H1 (cell line): ENCODE results near the gene UNC13D. TPM values are rescaled to one million over a fixed set of nuclear protein-coding genes. Genes with fewer than 3 reads are reported as not detected.
A peak's percentile ranks its signal among the peaks of the same experiment; 100 is the strongest.

ENCODE experiments used
- CTCF ChIA-PET: fragments of 300-600 bp; sonication (Branson Sonifier 250); formaldehyde crosslinking; loops from one replicate; lab custom pipeline; 2021; ENCODE audit not compliant: partially characterized antibody; lab: Charles Lee
- POLR2A ChIA-PET: fragments of 300-600 bp; sonication (Branson Sonifier 250); formaldehyde crosslinking; loops from one replicate; lab custom pipeline; 2021; ENCODE audit warnings: inconsistent platforms; ENCODE audit not compliant: partially characterized antibody; lab: Charles Lee
- DNase-seq, 2 experiments: peaks; one replicate each; pipeline versions ENCODE4 v3.0.0 to v3.0.0-alpha.2; 2010 to 2022; ENCODE audit warnings: low spot score in 2 of 2, low read depth in 1 of 2, mixed read lengths in 1 of 2
- FAIRE-seq: peaks from 2 replicates; lab custom pipeline; 2011; peaks lifted over from hg19 to GRCh38; lab: Jason Lieb, UNC
- H2AFZ ChIP-seq: 2 replicates; pipeline ENCODE4 v1.8.1; 2012; ENCODE audit warnings: low read length, inconsistent platforms
- H2AK5ac ChIP-seq: 2 replicates; pipeline ENCODE4 v1.6.1; 2013; ENCODE audit warnings: low read depth, low read length
- H2BK120ac ChIP-seq: replicated peaks from 2 replicates; pipeline ENCODE3; 2013; ENCODE audit warnings: low read depth, low read length, inconsistent platforms
- H2BK12ac ChIP-seq: 2 replicates; pipeline ENCODE4 v1.6.1; 2013; ENCODE audit warnings: low read depth, low read length
- H2BK15ac ChIP-seq: 2 replicates; pipeline ENCODE4 v1.6.1; 2013; ENCODE audit warnings: low read length
- H2BK20ac ChIP-seq: 2 replicates; pipeline ENCODE4 v1.6.1; 2013; ENCODE audit warnings: low read length
- H2BK5ac ChIP-seq: 2 replicates; pipeline ENCODE4 v1.6.1; 2013; ENCODE audit warnings: low read depth, low read length
- H3K14ac ChIP-seq: 2 replicates; pipeline ENCODE4 v1.6.1; 2013; ENCODE audit warnings: inconsistent platforms; ENCODE audit not compliant: insufficient read length
- H3K18ac ChIP-seq: 2 replicates; pipeline ENCODE4 v1.6.1; 2013; ENCODE audit warnings: low read length; ENCODE audit errors: extremely low read depth
- H3K23ac ChIP-seq: 2 replicates; pipeline ENCODE4 v1.6.1; 2013; ENCODE audit warnings: inconsistent platforms; ENCODE audit not compliant: insufficient read length
- H3K23me2 ChIP-seq: 2 replicates; pipeline ENCODE4 v1.6.1; 2013; ENCODE audit warnings: low read depth, low read length
- H3K27ac ChIP-seq: 2 replicates; pipeline ENCODE4 v1.6.1; 2011; ENCODE audit warnings: low read depth, low read length, inconsistent platforms
- H3K27me3 ChIP-seq, 4 experiments: replicated peaks in 1 of 4; 1 replicate in 1 of 4; 2 replicates in 3 of 4; pipeline versions ENCODE4 v1.6.1 to v1.8.1; 2011 to 2013; ENCODE audit warnings: low read length in 3 of 4, mild to moderate bottlenecking in 3 of 4, inconsistent platforms in 2 of 4, mixed read lengths in 2 of 4, moderate library complexity in 1 of 4; ENCODE audit not compliant: control insufficient read depth in 3 of 4, insufficient read depth in 3 of 4; ENCODE audit errors: extremely low read depth in 1 of 4
- H3K36me3 ChIP-seq, 4 experiments: 2 replicates each; pipeline versions ENCODE4 v1.6.1 to v1.8.1; 2011 to 2013; ENCODE audit warnings: mild to moderate bottlenecking in 4 of 4, low read length in 3 of 4, moderate library complexity in 2 of 4, control low read depth in 1 of 4, inconsistent platforms in 1 of 4; ENCODE audit not compliant: insufficient read depth in 4 of 4, control insufficient read depth in 2 of 4
- H3K4ac ChIP-seq: replicated peaks from 2 replicates; pipeline ENCODE3; 2013; ENCODE audit warnings: low read length, low read depth, mixed read lengths, inconsistent platforms; ENCODE audit not compliant: insufficient read length
- H3K4me1 ChIP-seq, 4 experiments: replicated peaks in 1 of 4; 1 replicate in 1 of 4; 2 replicates in 3 of 4; pipeline versions ENCODE4 v1.6.1 to v1.8.1; 2011 to 2013; ENCODE audit warnings: low read length in 3 of 4, inconsistent platforms in 2 of 4, mixed read lengths in 1 of 4; ENCODE audit not compliant: insufficient read depth in 4 of 4, control insufficient read depth in 3 of 4
- H3K4me2 ChIP-seq, 2 experiments: 2 replicates each; pipeline versions ENCODE4 v1.6.1 to v1.8.1; 2011 to 2013; ENCODE audit warnings: low read depth in 2 of 2, low read length in 2 of 2, control low read depth in 1 of 2, inconsistent platforms in 1 of 2, mild to moderate bottlenecking in 1 of 2; ENCODE audit not compliant: insufficient read depth in 1 of 2
- H3K4me3 ChIP-seq, 4 experiments: fragments of 200-600, 300-600 bp in 1 of 4; sonication (generic), shearing (Covaris generic), sonication (Bioruptor Twin) in 1 of 4; 2 replicates each; pipeline versions ENCODE4 v1.5.1 to v1.8.1; 2011 to 2016; ENCODE audit warnings: low read length in 4 of 4, low read depth in 3 of 4, control low read depth in 2 of 4, inconsistent platforms in 2 of 4, mild to moderate bottlenecking in 2 of 4, mixed read lengths in 1 of 4, moderate library complexity in 1 of 4; ENCODE audit not compliant: insufficient read depth in 2 of 4; ENCODE audit errors: extremely low read depth in 1 of 4
- H3K56ac ChIP-seq: replicated peaks from 2 replicates; pipeline ENCODE3; 2013; ENCODE audit warnings: low read depth, mild to moderate bottlenecking, mixed read lengths, low read length, inconsistent platforms; ENCODE audit not compliant: insufficient read length
- H3K79me1 ChIP-seq: 2 replicates; pipeline ENCODE4 v1.6.1; 2013; ENCODE audit warnings: low read depth, low read length, control low read depth
- H3K79me2 ChIP-seq, 2 experiments: 2 replicates each; pipeline versions ENCODE4 v1.6.1 to v1.8.1; 2012 to 2013; ENCODE audit warnings: low read length in 2 of 2, mild to moderate bottlenecking in 2 of 2, inconsistent platforms in 1 of 2; ENCODE audit not compliant: insufficient read depth in 2 of 2, control insufficient read depth in 1 of 2
- H3K9ac ChIP-seq, 4 experiments: replicated peaks in 1 of 4; 1 replicate in 1 of 4; 2 replicates in 3 of 4; pipeline versions ENCODE4 v1.6.1 to v1.8.1; 2011 to 2013; ENCODE audit warnings: low read depth in 3 of 4, low read length in 3 of 4, control low read depth in 2 of 4, mild to moderate bottlenecking in 2 of 4, moderate library complexity in 2 of 4, inconsistent platforms in 1 of 4; ENCODE audit errors: extremely low read depth in 1 of 4
- H3K9me3 ChIP-seq, 2 experiments: 2 replicates each; pipeline versions ENCODE4 v1.6.1 to v1.8.1; 2012 to 2013; ENCODE audit warnings: mild to moderate bottlenecking in 2 of 2, moderate library complexity in 2 of 2, control low read depth in 1 of 2, inconsistent platforms in 1 of 2, low read depth in 1 of 2, low read length in 1 of 2, mixed read lengths in 1 of 2; ENCODE audit not compliant: insufficient read depth in 2 of 2
- H4K20me1 ChIP-seq, 2 experiments: replicated peaks in 1 of 2; 2 replicates each; pipeline versions ENCODE3 to v1.8.1; 2011 to 2013; ENCODE audit warnings: inconsistent platforms in 2 of 2, low read length in 2 of 2, mild to moderate bottlenecking in 1 of 2; ENCODE audit not compliant: insufficient read depth in 2 of 2, control insufficient read depth in 1 of 2
- H4K5ac ChIP-seq: 2 replicates; pipeline ENCODE4 v1.6.1; 2013; ENCODE audit warnings: low read length, low read depth, mixed read lengths, inconsistent platforms; ENCODE audit not compliant: insufficient read length
- H4K8ac ChIP-seq: 2 replicates; pipeline ENCODE4 v1.8.0; 2013; ENCODE audit warnings: mild to moderate bottlenecking, moderate library complexity, low read length, inconsistent platforms; ENCODE audit not compliant: insufficient read depth; ENCODE audit errors: extremely low read depth
- H4K91ac ChIP-seq: replicated peaks from 2 replicates; pipeline ENCODE3; 2013; ENCODE audit warnings: low read length, mixed read lengths, inconsistent platforms; ENCODE audit not compliant: insufficient read length
- CTCF ChIP-seq, 3 experiments: IDR thresholded peaks; 1 replicate in 2 of 3; 2 replicates in 1 of 3; pipeline versions ENCODE4 v1.5.1 to v1.6.1; 2011; ENCODE audit warnings: low read length in 3 of 3, mild to moderate bottlenecking in 3 of 3, inconsistent platforms in 2 of 3, low read depth in 1 of 3, moderate library complexity in 1 of 3; ENCODE audit not compliant: insufficient read depth in 1 of 3; ENCODE audit errors: control extremely low read depth in 1 of 3
- EGR1 ChIP-seq: IDR thresholded peaks from 2 replicates; pipeline ENCODE4 v1.6.1; 2011; ENCODE audit warnings: low read depth, low read length, borderline replicate concordance
- FOSL1 ChIP-seq: IDR thresholded peaks from 2 replicates; pipeline ENCODE4 v1.6.1; 2011; ENCODE audit warnings: mild to moderate bottlenecking, low read depth, low read length, moderate library complexity; ENCODE audit not compliant: insufficient read depth
- PHF8 ChIP-seq: fragments of 200-600 bp; sonication (generic); conservative IDR thresholded peaks from 2 replicates; pipeline ENCODE4 v1.7.1; 2012; ENCODE audit warnings: low read depth, mild to moderate bottlenecking, inconsistent platforms, low read length, moderate library complexity
- WGBS, 2 experiments: shearing (Covaris generic) in 1 of 2; methylation state at CpG; one replicate each; pipeline versions ENCODE4 v1.1.6 to v1.1.7; 2013 to 2015; ENCODE audit warnings: low lambda C conversion rate in 2 of 2, mixed read lengths in 2 of 2, inconsistent platforms in 1 of 2, low coverage in 1 of 2, missing lambda C conversion rate in 1 of 2; ENCODE audit not compliant: insufficient replicate concordance in 2 of 2, insufficient coverage in 1 of 2, insufficient read length in 1 of 2; ENCODE audit errors: extremely low coverage in 1 of 2, missing lambda C conversion rate in 1 of 2; 5-methylcytosine and 5-hydroxymethylcytosine counted together
- polyA plus RNA-seq, 7 experiments: library from polyadenylated mRNA; depleted of rRNA in 3 of 7; stranded (reverse) in 5 of 7; unstranded in 2 of 7; fragments of >200 nt in 5 of 7; fragments of 200-250 nt in 2 of 7; gene quantifications; 1 replicate in 5 of 7; 2 replicates in 1 of 7; 4 replicates in 1 of 7; pipeline versions ENCODE4 v1.2.1 to v1.2.3, GENCODE V29; 2011 to 2013; ENCODE audit warnings: missing spikeins in 2 of 7, mixed read lengths in 2 of 7
- total RNA-seq: library from RNA; stranded (reverse); fragmentation: NEBNext Ultra II Directional; extraction: Animal tissue kit (Norgen Biotek cat#: 25700); gene quantifications from 2 replicates; pipeline ENCODE4 v1.2.1, GENCODE V29; 2021

Gene UNC13D
- total and polyA plus RNA-seq, 2 of the 8 experiments (the other 6 are each of a cell fraction or from before 2014, with no cell fraction given): 3.6 to 8.4 TPM

- no peak overlapping the region for H2BK12ac ChIP-seq
- H3K27me3 ChIP-seq: no peaks in the 10 kb centered on the region
- no peaks in the 10 kb centered on the region for H3K23me2 ChIP-seq
- TF ChIP-seq PHF8 (no peak), FOSL1 (no peak), EGR1 (no peak), CTCF (IDR thresholded peaks at IDR 0.05; ENCODE audit: control extremely low read depth in 1 of 3, insufficient read depth in 1 of 3, low read depth in 1 of 3, low read length in 3 of 3) (no peak)
- TF ChIP-seq, all 59 proteins: peak for 0
- Histone ChIP-seq H3K4me2 (no peak overlapping the region), H2AK5ac (no peak overlapping the region), H3K4me3 (no peak overlapping the region), H3K23ac (no peak overlapping the region), H4K91ac (no peak overlapping the region), H2BK15ac (no peak overlapping the region), H4K20me1 (peaks cover 4 to 5% of the 10 kb centered on the region in 2 experiments), H3K9me3 (no peaks in the 10 kb centered on the region), H3K4me1 (peaks cover 0 to 8% (median 6%) of the 10 kb centered on the region in 4 experiments; a peak in 4 of 7 replicates), H3K9ac (no peak overlapping the region), H2AFZ (no peak overlapping the region), H3K79me2 (no peaks in the 10 kb centered on the region), H3K36me3 (peaks cover 2 to 20% (median 17%) of the 10 kb centered on the region in 4 experiments), H2BK20ac (no peak overlapping the region), H2BK120ac (no peak overlapping the region), H2BK5ac (peak overlapping the region; percentile 69; the same call in 1 of the 2 replicates), H4K5ac (no peak overlapping the region), H3K14ac (no peak overlapping the region), H3K56ac (no peak overlapping the region), H3K18ac (peak overlapping the region; percentile 95), H3K79me1 (no peaks in the 10 kb centered on the region), H4K8ac (peak overlapping the region; percentile 4; the same call in 1 of the 2 replicates), H3K27ac (no peak overlapping the region), H3K4ac (no peak overlapping the region)
- DNase-seq (no peak), FAIRE-seq (no peak)
- POLR2A ChIA-PET: interaction anchor here (1.0 to 4.3 kb wide), 7 partner anchors 11 to 65 kb away, joined by 3 to 36 read pairs (median 6); partner anchors contain the start of genes TRIM47 and WBP2
- CTCF ChIA-PET: interaction anchor here (0.7 to 27.2 kb wide), 12 partner anchors 14 to 160 kb away, joined by 3 to 563 read pairs (median 6); partner anchors contain the start of genes UNK and WBP2
- 72% methylated on average over 2 of the region's 14 CpGs; no CpG with 5 or more reads in 1 of the 2 experiments for WGBS, 2 experiments
Measured at GRCh38 chr17:75844530-75845057, 390 bp upstream of the UNC13D start.
